Keratinocyte (primary cell): ENCODE data around the gene DCTPP1. TPM values are rescaled to one million over a fixed set of nuclear protein-coding genes. Genes with fewer than 3 reads are reported as not detected.

Experiments used
- DNase-seq: peaks from one replicate; pipeline ENCODE4 v3.0.0-alpha.2; 2011; ENCODE audit warnings: low read depth, missing footprints, low spot score
- FAIRE-seq: peaks from 2 replicates; lab custom pipeline; 2011; peaks lifted over from hg19 to GRCh38; lab: Jason Lieb, UNC
- H2AFZ ChIP-seq: 2 replicates; pipeline ENCODE4 v1.6.0; 2012; ENCODE audit warnings: low read length, control low read depth, inconsistent platforms; ENCODE audit not compliant: control insufficient read depth
- H3K27ac ChIP-seq: 2 replicates; pipeline ENCODE4 v1.5.1; 2011; ENCODE audit warnings: low read length; ENCODE audit not compliant: control insufficient read depth, insufficient read depth
- H3K27me3 ChIP-seq: 3 replicates; pipeline ENCODE4 v1.6.0; 2011; ENCODE audit warnings: low read length; ENCODE audit not compliant: control insufficient read depth, insufficient read depth; ENCODE audit errors: extremely low read depth
- H3K36me3 ChIP-seq, 2 experiments: 2 replicates in 1 of 2; 3 replicates in 1 of 2; pipeline ENCODE4 v1.5.1; 2011; ENCODE audit warnings: low read length in 2 of 2, mild to moderate bottlenecking in 1 of 2; ENCODE audit not compliant: control insufficient read depth in 2 of 2, insufficient read depth in 2 of 2; ENCODE audit errors: extremely low read depth in 1 of 2
- H3K4me1 ChIP-seq: 3 replicates; pipeline ENCODE4 v1.5.1; 2011; ENCODE audit warnings: low read length; ENCODE audit not compliant: control insufficient read depth, insufficient read depth; ENCODE audit errors: extremely low read depth
- H3K4me2 ChIP-seq: 3 replicates; pipeline ENCODE4 v1.6.0; 2011; ENCODE audit warnings: low read depth, low read length; ENCODE audit not compliant: control insufficient read depth, insufficient read depth; ENCODE audit errors: extremely low read depth
- H3K4me3 ChIP-seq, 3 experiments: fragments of 200-600 bp in 1 of 3; sonication (generic) in 1 of 3; 2 replicates in 2 of 3; 3 replicates in 1 of 3; pipeline ENCODE4 v1.5.1; 2011 to 2016; ENCODE audit warnings: low read length in 3 of 3, mild to moderate bottlenecking in 3 of 3, control low read depth in 2 of 3, inconsistent platforms in 1 of 3, low read depth in 1 of 3, mixed read lengths in 1 of 3, mixed run types in 1 of 3, moderate library complexity in 1 of 3; ENCODE audit not compliant: control insufficient read depth in 2 of 3, insufficient read depth in 2 of 3; ENCODE audit errors: extremely low read depth in 1 of 3
- H3K79me2 ChIP-seq: 2 replicates; pipeline ENCODE4 v1.6.0; 2012; ENCODE audit warnings: low read length; ENCODE audit not compliant: control insufficient read depth, insufficient read depth
- H3K9ac ChIP-seq: 3 replicates; pipeline ENCODE4 v1.6.0; 2011; ENCODE audit warnings: low read length; ENCODE audit not compliant: control insufficient read depth, insufficient read depth; ENCODE audit errors: extremely low read depth
- H3K9me1 ChIP-seq: 3 replicates; pipeline ENCODE4 v1.6.0; 2011; ENCODE audit warnings: low read length; ENCODE audit not compliant: control insufficient read depth, insufficient read depth; ENCODE audit errors: extremely low read depth
- H3K9me3 ChIP-seq: 2 replicates; pipeline ENCODE4 v1.5.1; 2012; ENCODE audit warnings: low read depth, low read length; ENCODE audit not compliant: control insufficient read depth
- H4K20me1 ChIP-seq: 3 replicates; pipeline ENCODE4 v1.6.0; 2011; ENCODE audit warnings: low read length; ENCODE audit not compliant: control insufficient read depth, insufficient read depth; ENCODE audit errors: extremely low read depth
- EZH2 ChIP-seq: IDR thresholded peaks from one replicate; pipeline ENCODE4 v1.6.1; 2012; ENCODE audit warnings: inconsistent platforms, mild to moderate bottlenecking, low read length, moderate library complexity
- dilution Hi-C: fragments of 300-500 bp; cut with MboI; formaldehyde crosslinking; loops from one replicate; pipeline ENCODE4 v1.7.0; 2020; ENCODE audit warnings: low sequenced_read_pairs; ENCODE audit not compliant: extremely low pct_ligation_motif_present
- polyA plus RNA-seq, 5 experiments: library from polyadenylated mRNA; depleted of rRNA in 3 of 5; stranded (reverse) in 3 of 5; stranded (forward) in 1 of 5; unstranded in 1 of 5; fragments of >200 nt; gene quantifications; 1 replicate in 1 of 5; 2 replicates in 3 of 5; 3 replicates in 1 of 5; pipeline versions ENCODE4 v1.2.1 to v1.2.3, GENCODE V29; 2011 to 2012; ENCODE audit warnings: missing spikeins in 2 of 5, low read depth in 1 of 5, low replicate concordance in 1 of 5
- small RNA-seq, 3 experiments: library from RNA; depleted of rRNA; stranded (forward); fragments of <200 nt; gene quantifications; one replicate each; pipeline ENCODE3, GENCODE V24; 2012; ENCODE audit warnings: low read depth in 3 of 3, low replicate concordance in 1 of 3; ENCODE audit not compliant: insufficient read length in 3 of 3
- TF ChIP-seq, protein P1 (sequence below), 3 experiments: IDR thresholded peaks in 1 of 3; conservative IDR thresholded peaks in 1 of 3; optimal IDR thresholded peaks in 1 of 3; 2 replicates in 2 of 3; 3 replicates in 1 of 3; pipeline versions ENCODE3 to v1.5.1; 2011; ENCODE audit warnings: low read length in 3 of 3, mild to moderate bottlenecking in 3 of 3, moderate library complexity in 2 of 3, control low read depth in 1 of 3, inconsistent platforms in 1 of 3; ENCODE audit not compliant: insufficient read depth in 2 of 3; ENCODE audit errors: extremely low read depth in 1 of 3

The DCTPP1 gene
- polyA plus RNA-seq, 1 donor (not counting 4 experiments of a cell fraction or from before 2014, with no cell fraction given): 95.8 TPM

DNA sequence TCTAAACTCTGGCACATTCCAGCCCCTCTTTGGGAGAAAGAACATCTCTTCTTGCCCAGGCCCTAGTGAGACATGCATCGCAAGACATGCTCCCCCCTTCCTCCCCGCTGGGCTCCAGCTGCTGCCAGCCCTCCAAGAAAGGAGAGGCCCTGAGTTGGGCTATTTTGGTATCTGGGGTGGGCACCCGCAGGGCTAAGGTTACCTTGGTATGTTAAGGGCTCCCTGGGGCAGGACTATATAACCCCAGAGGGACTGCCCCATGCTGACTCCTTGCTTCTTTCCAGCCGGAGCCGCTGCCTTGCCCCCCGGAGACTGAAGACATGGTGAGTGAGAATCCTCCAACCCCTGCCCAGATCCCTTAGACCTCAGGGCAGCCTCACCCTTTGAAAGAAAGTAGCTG lies 55.3 kb downstream of the DCTPP1 start, which contains the start of gene MYL11:
Gene MYL11 (plus strand): TSS at position 265 of the 400 bp plus-strand sequence. CDS start 56 bp downstream, at position 321.
- Histone ChIP-seq H3K9me1 (no peaks in the 10 kb centered on the region), H3K27me3 (no peaks in the 10 kb centered on the region), H3K4me1 (peaks cover 15% of the 10 kb centered on the region), H3K9ac (no peak within 1 kb of the TSS), H3K4me3 (no peak within 1 kb of the TSS), H2AFZ (no peak within 1 kb of the TSS), H3K36me3 (no peaks in the 10 kb centered on the region), H3K4me2 (no peak within 1 kb of the TSS), H3K27ac (no peak within 1 kb of the TSS), H4K20me1 (no peaks in the 10 kb centered on the region), H3K9me3 (no peaks in the 10 kb centered on the region), H3K79me2 (peaks cover 6% of the 10 kb centered on the region)
- no peak for DNase-seq
- dilution Hi-C loops: no loop called here
- no peak for FAIRE-seq
- no peak for TF ChIP-seq EZH2
- TF ChIP-seq, protein P1, sequence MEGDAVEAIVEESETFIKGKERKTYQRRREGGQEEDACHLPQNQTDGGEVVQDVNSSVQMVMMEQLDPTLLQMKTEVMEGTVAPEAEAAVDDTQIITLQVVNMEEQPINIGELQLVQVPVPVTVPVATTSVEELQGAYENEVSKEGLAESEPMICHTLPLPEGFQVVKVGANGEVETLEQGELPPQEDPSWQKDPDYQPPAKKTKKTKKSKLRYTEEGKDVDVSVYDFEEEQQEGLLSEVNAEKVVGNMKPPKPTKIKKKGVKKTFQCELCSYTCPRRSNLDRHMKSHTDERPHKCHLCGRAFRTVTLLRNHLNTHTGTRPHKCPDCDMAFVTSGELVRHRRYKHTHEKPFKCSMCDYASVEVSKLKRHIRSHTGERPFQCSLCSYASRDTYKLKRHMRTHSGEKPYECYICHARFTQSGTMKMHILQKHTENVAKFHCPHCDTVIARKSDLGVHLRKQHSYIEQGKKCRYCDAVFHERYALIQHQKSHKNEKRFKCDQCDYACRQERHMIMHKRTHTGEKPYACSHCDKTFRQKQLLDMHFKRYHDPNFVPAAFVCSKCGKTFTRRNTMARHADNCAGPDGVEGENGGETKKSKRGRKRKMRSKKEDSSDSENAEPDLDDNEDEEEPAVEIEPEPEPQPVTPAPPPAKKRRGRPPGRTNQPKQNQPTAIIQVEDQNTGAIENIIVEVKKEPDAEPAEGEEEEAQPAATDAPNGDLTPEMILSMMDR (optimal IDR thresholded peaks at IDR 0.05 in 1 of 3, IDR thresholded peaks at IDR 0.05 in 1 of 3, conservative IDR thresholded peaks at IDR 0.05 in 1 of 3; ENCODE audit: extremely low read depth in 1 of 3, insufficient read depth in 2 of 3, low read length in 3 of 3): no peak

Small RNAs within 50 kb of the gene (small RNA-seq; reads per million reads assigned to genes)
- gene RF00019: 0 reads per million in 3 experiments
- 0.07 to 1.3 (median 0.33) reads per million in 3 experiments for gene RF00406

Other genes starting within 250 kb of the DCTPP1 start
- gene CORO1A, start 246.4 kb downstream of the DCTPP1 start, polyA plus RNA-seq: 2.8 to 5.5 TPM (median 3.0 TPM) in 3 replicates
- 41.0 to 170 TPM (median 70.4 TPM) in 3 replicates for gene BOLA2B, start 236.4 kb downstream of the DCTPP1 start, polyA plus RNA-seq
- 2.3 to 9.0 TPM (median 5.4 TPM) in 3 replicates for gene SLX1A, start 236.2 kb downstream of the DCTPP1 start, polyA plus RNA-seq
- 4.7 to 10.1 TPM (median 8.0 TPM) in 3 replicates for gene SULT1A3, start 230.8 kb downstream of the DCTPP1 start, polyA plus RNA-seq
- 1.0 to 2.0 TPM (median 1.6 TPM) in 3 replicates for gene NPIPB13, start 181.6 kb downstream of the DCTPP1 start, polyA plus RNA-seq
- gene CD2BP2, start 74.7 kb downstream of the DCTPP1 start, polyA plus RNA-seq: 41.2 to 49.5 TPM (median 44.4 TPM) in 3 replicates
- 8.6 to 20.0 TPM (median 8.9 TPM) in 3 replicates for gene TBC1D10B, start 59.5 kb downstream of the DCTPP1 start, polyA plus RNA-seq
- gene MYL11, start 55.2 kb downstream of the DCTPP1 start, polyA plus RNA-seq: 0.82 TPM in 1 of 3 replicates, not detected in the others
- 0.04 TPM in 1 of 3 replicates, not detected in the others for gene SEPTIN1, start 47.5 kb downstream of the DCTPP1 start, polyA plus RNA-seq
- gene ZNF48, start 34.6 kb downstream of the DCTPP1 start, polyA plus RNA-seq: 3.7 to 4.3 TPM (median 3.7 TPM) in 3 replicates
- gene ZNF771, start 22.4 kb downstream of the DCTPP1 start, polyA plus RNA-seq: 2.8 to 4.1 TPM (median 4.0 TPM) in 3 replicates
- gene SEPHS2, start 15.8 kb upstream of the DCTPP1 start, polyA plus RNA-seq: 33.2 to 38.1 TPM (median 36.5 TPM) in 3 replicates
- not detected in 3 replicates for gene ITGAL, start 42.7 kb upstream of the DCTPP1 start, polyA plus RNA-seq
- gene ZNF768, start 96.5 kb upstream of the DCTPP1 start, polyA plus RNA-seq: 10.9 to 16.6 TPM (median 13.7 TPM) in 3 replicates
- gene ZNF747, start 104.8 kb upstream of the DCTPP1 start, polyA plus RNA-seq: 2.2 to 4.3 TPM (median 2.7 TPM) in 3 replicates
- gene ZNF764, start 128.3 kb upstream of the DCTPP1 start, polyA plus RNA-seq: 1.6 to 2.3 TPM (median 1.6 TPM) in 3 replicates
- 3.8 to 4.9 TPM (median 4.3 TPM) in 3 replicates for gene ZNF688, start 141.7 kb upstream of the DCTPP1 start, polyA plus RNA-seq
- gene ZNF785, start 155.7 kb upstream of the DCTPP1 start, polyA plus RNA-seq: 3.4 to 4.6 TPM (median 4.1 TPM) in 3 replicates
- gene ZNF689, start 180.4 kb upstream of the DCTPP1 start, polyA plus RNA-seq: 2.1 to 5.7 TPM (median 3.3 TPM) in 3 replicates
- gene PRR14, start 220.9 kb upstream of the DCTPP1 start, polyA plus RNA-seq: 4.3 to 7.4 TPM (median 4.8 TPM) in 3 replicates
- gene FBRS, start 228.4 kb upstream of the DCTPP1 start, polyA plus RNA-seq: 5.1 to 7.7 TPM (median 7.3 TPM) in 3 replicates